GM19397 (cell line): ENCODE measurements around the gene SERF1B.
"Not testable (repeated sequence)": the region's sequence is repeated elsewhere in the genome, so short reads cannot be mapped to it uniquely, and the experiment has no call there.

Experiments used
- ATAC-seq: cut with Tn5 transposase; IDR thresholded peaks from one replicate; pipeline ENCODE4 v1.9.1; 2021; ENCODE audit warnings: mild to moderate bottlenecking, moderate library complexity; ENCODE audit not compliant: unreplicated experiment

SERF1B gene

GRCh38 chr5:70025106-70025844, at the start of gene SERF1B:
SERF1B (plus strand) TSS chr5:70025251; CDS start chr5:70025452, 201 bp downstream.
- ATAC-seq, result peak; percentile 92

DNA sequence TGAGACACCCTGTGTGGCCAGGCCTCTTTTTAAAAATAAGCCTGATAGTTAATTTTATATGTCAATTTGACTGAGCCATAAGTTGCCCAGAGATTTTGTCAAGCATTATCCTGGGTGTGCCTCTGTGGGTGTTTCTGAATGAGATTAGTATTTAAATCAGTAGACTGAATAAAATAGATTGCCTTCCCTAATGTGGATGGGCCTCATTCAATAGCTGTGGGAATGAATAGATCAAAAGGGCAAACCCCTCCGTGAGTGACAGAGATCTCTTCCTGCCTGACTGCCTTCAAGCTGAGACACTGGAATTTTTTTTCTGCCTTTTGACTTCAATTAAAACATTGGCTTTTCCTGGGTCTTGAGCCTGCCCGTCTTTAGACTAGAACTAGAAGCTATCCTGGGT, 33.3 kb upstream of the SERF1B start:
- ATAC-seq, result not testable (repeated sequence)

- not testable (repeated sequence) for ATAC-seq
Observed at GRCh38 chr5:69995535-69995934, 29.5 kb upstream of the SERF1B start.

DNA sequence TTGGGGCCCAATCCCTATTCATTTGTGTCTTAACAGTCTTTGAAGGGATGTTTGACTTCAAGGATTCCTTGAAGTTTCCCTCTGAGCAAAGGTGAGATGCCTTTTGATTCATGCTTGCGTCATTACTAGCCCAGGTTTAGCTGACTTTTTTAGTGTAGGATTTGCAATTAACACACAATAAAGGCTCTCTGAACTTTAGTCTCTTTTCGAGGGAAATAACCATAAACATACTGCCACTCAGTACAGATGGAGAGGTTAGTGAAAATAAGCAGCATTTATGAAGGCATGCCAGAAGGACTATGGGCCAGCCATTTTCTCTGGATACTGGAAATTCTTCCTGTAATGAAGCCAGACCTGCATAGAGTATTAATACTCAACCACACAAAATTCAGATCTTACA, 4.4 kb upstream of the SERF1B start:
- not testable (repeated sequence) for ATAC-seq

DNA sequence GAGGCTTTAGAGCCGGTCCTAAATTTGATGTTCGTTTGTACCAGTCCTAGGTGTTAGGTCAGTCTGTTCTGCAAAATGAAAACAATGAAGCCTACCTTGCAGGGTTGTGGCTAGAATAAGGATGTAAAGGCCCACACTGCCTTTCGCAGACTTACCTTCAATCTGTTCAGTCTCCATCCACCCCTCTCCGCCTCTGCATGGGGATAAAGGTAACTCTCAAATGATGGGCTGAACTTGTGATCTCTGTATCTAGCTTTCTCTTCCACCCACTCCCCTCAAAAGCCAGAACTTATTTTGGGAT, 744 bp downstream of the SERF1B start:
- peak; percentile 19 for ATAC-seq

GRCh38 chr5:70031204-70031603, 6.2 kb downstream of the SERF1B start:
- ATAC-seq, result not testable (repeated sequence)

DNA sequence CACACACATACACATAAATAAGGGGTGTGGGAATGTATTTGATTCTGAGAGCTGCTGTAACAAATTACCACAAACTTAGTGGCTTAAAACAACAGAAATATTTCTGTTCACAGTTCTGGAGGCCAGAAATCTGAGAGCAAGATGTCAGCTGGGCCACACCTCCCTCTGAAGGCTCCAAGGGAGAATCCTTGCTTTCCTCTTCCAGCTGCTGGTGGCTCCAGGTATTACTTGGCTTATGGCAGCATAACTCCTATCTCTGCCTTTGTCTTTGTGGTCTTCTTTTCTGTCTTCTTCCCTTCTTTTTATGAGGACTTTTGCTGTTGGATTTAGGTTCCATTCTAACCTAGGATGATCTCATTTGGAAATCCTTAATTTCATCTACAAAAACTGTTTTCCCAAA, 16.4 kb downstream of the SERF1B start:
- not testable (repeated sequence) for ATAC-seq

- peak; percentile 16 for ATAC-seq
Observed at GRCh38 chr5:70049790-70050142, 24.7 kb downstream of the SERF1B start.

GRCh38 chr5:70056289-70056942, 31.4 kb downstream of the SERF1B start:
- not testable (repeated sequence) for ATAC-seq

- not testable (repeated sequence) for ATAC-seq
Observed at GRCh38 chr5:70057140-70057539, 32.1 kb downstream of the SERF1B start.

- ATAC-seq, result not testable (repeated sequence)
Observed at GRCh38 chr5:70077632-70078031, 52.6 kb downstream of the SERF1B start.

GRCh38 chr5:70088907-70089464, 63.9 kb downstream of the SERF1B start:
- ATAC-seq, result not testable (repeated sequence)

GRCh38 chr5:70091776-70092175, 66.7 kb downstream of the SERF1B start:
- not testable (repeated sequence) for ATAC-seq
